IMR-90 (cell line): ENCODE results near the gene MAEA. TPM values are rescaled to one million over a fixed set of nuclear protein-coding genes. Genes with fewer than 3 reads are reported as not detected.

Source experiments
- ATAC-seq: fragments of 200-7000 bp; cut with Tn5 transposase; 2 replicates; pipeline ENCODE4 v1.9.1; 2020; ENCODE audit warnings: low read depth, mild to moderate bottlenecking, moderate library complexity
- BruUV-seq: library from RNA; stranded (reverse); fragments of 400-500 nt; replicated peaks from 2 replicates; lab custom pipeline; 2021; lab: Mats Ljungman, UMichigan
- CTCF ChIA-PET: fragments of 300-600 bp; formaldehyde crosslinking; extraction: SDS; loops from one replicate; lab custom pipeline; 2021; ENCODE audit warnings: antibody characterized with exemption; lab: Yijun Ruan, JAX
- POLR2A ChIA-PET: fragments of 300-600 bp; sonication (Branson Sonifier 250); formaldehyde crosslinking; loops from one replicate; lab custom pipeline; 2022; ENCODE audit warnings: antibody characterized with exemption; ENCODE audit not compliant: unreplicated experiment; lab: Charles Lee
- DNase-seq: peaks from one replicate; pipeline ENCODE4 v3.0.0; 2013
- H2AFZ ChIP-seq: replicated peaks from 2 replicates; pipeline ENCODE3; 2013; ENCODE audit warnings: low read length, mild to moderate bottlenecking; ENCODE audit not compliant: poor library complexity
- H2AK5ac ChIP-seq: 2 replicates; pipeline ENCODE4 v1.6.1; 2013; ENCODE audit warnings: low read depth, low read length, inconsistent platforms
- H2AK9ac ChIP-seq: replicated peaks from 2 replicates; pipeline ENCODE3; 2013; ENCODE audit warnings: mild to moderate bottlenecking, low read depth, low read length, moderate library complexity; ENCODE audit not compliant: poor library complexity
- H2BK120ac ChIP-seq: 2 replicates; pipeline ENCODE4 v1.6.1; 2013; ENCODE audit warnings: low read depth, low read length, inconsistent platforms
- H2BK15ac ChIP-seq: 3 replicates; pipeline ENCODE4 v1.6.1; 2013; ENCODE audit warnings: low read depth, low read length, inconsistent platforms
- H2BK20ac ChIP-seq: 2 replicates; pipeline ENCODE4 v1.6.1; 2013; ENCODE audit warnings: low read depth, mild to moderate bottlenecking, inconsistent platforms, low read length, moderate library complexity
- H2BK5ac ChIP-seq: 2 replicates; pipeline ENCODE4 v1.6.1; 2013; ENCODE audit warnings: mild to moderate bottlenecking, low read depth, low read length, inconsistent platforms; ENCODE audit not compliant: poor library complexity, severe bottlenecking
- H3K14ac ChIP-seq: replicated peaks from 2 replicates; pipeline ENCODE4 v1.6.1; 2013; ENCODE audit warnings: low read depth, low read length, inconsistent platforms
- H3K18ac ChIP-seq: 2 replicates; pipeline ENCODE4 v1.6.1; 2013; ENCODE audit warnings: low read depth, low read length, control low read depth
- H3K23ac ChIP-seq: 2 replicates; pipeline ENCODE4 v1.6.1; 2013; ENCODE audit warnings: low read depth, low read length, inconsistent platforms
- H3K27ac ChIP-seq: 2 replicates; pipeline ENCODE4 v1.5.1; 2013; ENCODE audit warnings: mild to moderate bottlenecking, control low read depth, low read length; ENCODE audit not compliant: insufficient read depth
- H3K27me3 ChIP-seq: 2 replicates; pipeline ENCODE4 v1.6.1; 2013; ENCODE audit warnings: low read length; ENCODE audit not compliant: control insufficient read depth, insufficient read depth
- H3K36me3 ChIP-seq: 2 replicates; pipeline ENCODE4 v1.6.1; 2013; ENCODE audit warnings: low read length, mixed read lengths; ENCODE audit not compliant: control insufficient read depth, insufficient read depth
- H3K4ac ChIP-seq: 2 replicates; pipeline ENCODE4 v1.6.1; 2013; ENCODE audit warnings: low read depth, low read length, inconsistent platforms
- H3K4me1 ChIP-seq: 2 replicates; pipeline ENCODE4 v1.6.1; 2013; ENCODE audit warnings: low read length, mixed read lengths; ENCODE audit not compliant: control insufficient read depth, insufficient read depth
- H3K4me2 ChIP-seq: 2 replicates; pipeline ENCODE4 v1.6.1; 2013; ENCODE audit warnings: low read depth, mild to moderate bottlenecking, control low read depth, low read length, moderate library complexity
- H3K4me3 ChIP-seq: 2 replicates; pipeline ENCODE4 v1.5.1; 2013; ENCODE audit warnings: low read depth, mild to moderate bottlenecking, control low read depth, low read length, moderate library complexity; ENCODE audit not compliant: insufficient read depth
- H3K56ac ChIP-seq: 2 replicates; pipeline ENCODE4 v1.6.1; 2013; ENCODE audit warnings: low read length, inconsistent platforms; ENCODE audit not compliant: insufficient read depth; ENCODE audit errors: extremely low read depth
- H3K79me1 ChIP-seq, 2 experiments: 2 replicates each; pipeline ENCODE4 v1.6.1; 2013; ENCODE audit warnings: low read length in 2 of 2, inconsistent platforms in 1 of 2, low read depth in 1 of 2
- H3K9ac ChIP-seq: 2 replicates; pipeline ENCODE4 v1.6.1; 2013; ENCODE audit warnings: low read depth, low read length, control low read depth
- H3K9me1 ChIP-seq: 2 replicates; pipeline ENCODE4 v1.6.1; 2013; ENCODE audit warnings: low read length, inconsistent platforms; ENCODE audit not compliant: insufficient read depth
- H3K9me3 ChIP-seq: 2 replicates; pipeline ENCODE4 v1.6.1; 2013; ENCODE audit warnings: low read length; ENCODE audit not compliant: control insufficient read depth, insufficient read depth
- H4K20me1 ChIP-seq: 2 replicates; pipeline ENCODE4 v1.6.1; 2013; ENCODE audit warnings: low read length, inconsistent platforms; ENCODE audit not compliant: insufficient read depth
- H4K5ac ChIP-seq: 2 replicates; pipeline ENCODE4 v1.6.1; 2013; ENCODE audit warnings: mild to moderate bottlenecking, low read depth, low read length, control low read depth
- H4K8ac ChIP-seq, 2 experiments: 2 replicates each; pipeline ENCODE4 v1.6.1; 2013; ENCODE audit warnings: low read depth in 2 of 2, low read length in 2 of 2, control low read depth in 1 of 2, inconsistent platforms in 1 of 2
- H4K91ac ChIP-seq: 2 replicates; pipeline ENCODE4 v1.6.1; 2013; ENCODE audit warnings: low read depth, low read length, inconsistent platforms; ENCODE audit not compliant: insufficient read depth
- CTCF ChIP-seq: conservative IDR thresholded peaks from 2 replicates; pipeline ENCODE4 v1.5.1; 2012; ENCODE audit warnings: mild to moderate bottlenecking, low read depth, low read length, improper control_type of control experiment
- ELK1 ChIP-seq: fragments of 150-350 bp; IDR thresholded peaks from 2 replicates; pipeline ENCODE4 v1.6.1; 2016; ENCODE audit warnings: low read depth, mild to moderate bottlenecking, low read length, moderate library complexity, borderline replicate concordance
- FOS ChIP-seq: fragments of 150-350 bp; IDR thresholded peaks from 2 replicates; pipeline ENCODE4 v1.6.1; 2016; ENCODE audit warnings: low read depth, low read length
- MAFK ChIP-seq: IDR thresholded peaks from 2 replicates; pipeline ENCODE4 v1.6.1; 2012; ENCODE audit warnings: low read depth, low read length, improper control_type of control experiment
- MXI1 ChIP-seq: IDR thresholded peaks from 2 replicates; pipeline ENCODE4 v1.6.1; 2012; ENCODE audit warnings: low read depth, mild to moderate bottlenecking, low read length, moderate library complexity, borderline replicate concordance
- RAD21 ChIP-seq: IDR thresholded peaks from 2 replicates; pipeline ENCODE4 v1.6.1; 2012; ENCODE audit warnings: low read length, improper control_type of control experiment
- RCOR1 ChIP-seq: IDR thresholded peaks from 2 replicates; pipeline ENCODE4 v1.6.1; 2012; ENCODE audit warnings: mild to moderate bottlenecking, low read length, improper control_type of control experiment; ENCODE audit not compliant: insufficient replicate concordance
- WGBS, 2 experiments: methylation state at CpG; one replicate each; pipeline versions ENCODE4 v1.1.5 to v1.1.7; 2013; ENCODE audit warnings: missing lambda C conversion rate in 2 of 2; ENCODE audit not compliant: insufficient read length in 1 of 2; ENCODE audit errors: extremely low coverage in 2 of 2; 5-methylcytosine and 5-hydroxymethylcytosine counted together
- dilution Hi-C: fragments of 300-500 bp; cut with HindIII; formaldehyde crosslinking; loops from one replicate; pipeline ENCODE4 v1.14.3; 2018; ENCODE audit warnings: low sequenced_read_pairs; ENCODE audit not compliant: unreplicated experiment
- in situ Hi-C: fragments of 300-500 bp; cut with MboI; formaldehyde crosslinking; loops from 3 replicates; pipeline ENCODE4 v1.14.3; 2019; ENCODE audit warnings: low sequenced_read_pairs, inconsistent platforms, mixed read lengths
- intact Hi-C: fragments of 100-400 bp; cut with micrococcal nuclease; formaldehyde crosslinking; loops from 2 replicates; pipeline ENCODE4 v1.10.0; 2022
- polyA plus RNA-seq, 3 experiments: library from polyadenylated mRNA; depleted of rRNA; stranded (reverse); fragments of >200 nt; gene quantifications; 2 replicates each; pipeline ENCODE4 v1.2.3, GENCODE V29; 2012; ENCODE audit warnings: low replicate concordance in 1 of 3
- total RNA-seq: library from RNA; depleted of rRNA; stranded (reverse); fragments of >200 nt; gene quantifications from 2 replicates; pipeline ENCODE4 v1.2.3, GENCODE V29; 2012

The MAEA gene
- total and polyA plus RNA-seq, 2 of the 4 experiments (the other 2 are of a cell fraction) = 61.5 to 108 TPM

DNA sequence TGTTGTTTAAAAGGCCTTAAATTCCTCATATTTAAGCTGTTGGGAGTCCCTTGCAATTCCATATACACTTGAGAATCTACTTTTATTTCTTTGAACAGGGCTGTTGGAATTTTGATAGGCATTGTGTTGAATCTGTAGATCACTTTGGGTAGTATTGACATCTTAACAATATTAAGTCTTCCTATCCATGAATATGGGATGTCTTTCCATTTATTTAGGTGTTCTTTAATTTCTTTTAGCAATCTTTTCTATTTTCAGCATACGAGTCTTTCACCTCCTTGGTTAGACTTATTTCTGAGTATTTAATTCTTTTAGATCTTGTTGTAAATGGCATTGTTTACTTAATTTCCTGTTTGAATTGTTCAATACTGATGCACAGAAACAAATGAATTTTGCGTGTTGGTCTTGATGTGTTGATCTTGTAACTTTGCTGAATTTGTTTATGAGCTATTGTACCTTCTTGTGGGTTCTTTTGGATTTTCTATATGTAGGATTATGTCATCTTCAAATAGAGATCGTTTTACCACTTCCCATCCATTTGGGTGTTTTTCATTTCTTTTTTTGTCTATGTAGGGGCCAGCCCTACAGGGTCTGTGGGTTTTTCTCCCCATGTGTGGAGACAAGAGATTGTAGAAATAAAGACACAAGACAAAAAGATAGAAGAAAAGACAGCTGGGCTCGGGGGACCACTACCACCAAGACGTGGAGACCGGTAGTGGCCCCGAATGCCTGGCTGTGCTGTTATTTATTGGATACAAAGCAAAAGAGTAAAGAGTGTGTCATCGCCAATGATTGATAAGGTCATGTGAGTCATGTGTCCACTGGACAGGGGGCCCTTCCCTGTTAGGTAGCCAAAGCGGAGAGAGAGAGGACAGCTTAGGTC lies 22.6 kb upstream of the MAEA start:
- no peak overlapping the region for H2BK5ac ChIP-seq
- peaks cover 3% of the 10 kb centered on the region for H3K9me3 ChIP-seq
- H2BK120ac ChIP-seq = no peak overlapping the region
- H2BK15ac ChIP-seq = no peak overlapping the region
- no peaks in the 10 kb centered on the region for H3K79me1 ChIP-seq
- no peak overlapping the region for H3K27ac ChIP-seq
- H2BK20ac ChIP-seq = no peak overlapping the region
- H4K8ac ChIP-seq = no peak overlapping the region
- no peak overlapping the region for H3K23ac ChIP-seq
- H2AK9ac ChIP-seq = no peak overlapping the region
- H3K9me1 ChIP-seq = no peaks in the 10 kb centered on the region
- no peak overlapping the region for H4K5ac ChIP-seq
- H2AFZ ChIP-seq = no peak overlapping the region
- DNase-seq (no peak), ATAC-seq (no peak)
- H3K18ac ChIP-seq = no peak overlapping the region
- dilution Hi-C loops = no loop called here
- H2AK5ac ChIP-seq = no peak overlapping the region
- no peak overlapping the region for H3K9ac ChIP-seq
- H3K4me1 ChIP-seq = no peaks in the 10 kb centered on the region
- no CpG with 5 or more reads among the region's 9 CpGs for WGBS, 2 experiments
- intact Hi-C loops = loop anchor here (1.0 kb wide), 1 partner anchor 100 kb away; no protein-coding TSS in a partner anchor
- ChIA-PET CTCF (interaction anchor here (1.2 to 1.9 kb wide), 4 partner anchors 33 to 149 kb away, joined by 3 to 9 read pairs (median 4); no protein-coding TSS in a partner anchor), POLR2A (no interaction called here)
- H3K27me3 ChIP-seq = no peaks in the 10 kb centered on the region
- no peak for TF ChIP-seq MAFK
- no peak for TF ChIP-seq RCOR1
- TF ChIP-seq ELK1 = no peak
- no peak for TF ChIP-seq MXI1
- TF ChIP-seq CTCF = no peak
- no peak for TF ChIP-seq RAD21
- TF ChIP-seq FOS = no peak
- no peak overlapping the region for H3K56ac ChIP-seq
- no peaks in the 10 kb centered on the region for H3K36me3 ChIP-seq
- no peak overlapping the region for H4K91ac ChIP-seq
- in situ Hi-C loops = loop anchor here (5.0 kb wide), 1 partner anchor 135 kb away; no protein-coding TSS in a partner anchor
- no peak overlapping the region for H3K14ac ChIP-seq
- no peak overlapping the region for H3K4me3 ChIP-seq
- no TSS peak for BruUV-seq
- H3K4ac ChIP-seq = no peak overlapping the region
- H3K4me2 ChIP-seq = no peak overlapping the region
- no peaks in the 10 kb centered on the region for H4K20me1 ChIP-seq
